ENCODE measurements around the gene NDFIP2.

DNA sequence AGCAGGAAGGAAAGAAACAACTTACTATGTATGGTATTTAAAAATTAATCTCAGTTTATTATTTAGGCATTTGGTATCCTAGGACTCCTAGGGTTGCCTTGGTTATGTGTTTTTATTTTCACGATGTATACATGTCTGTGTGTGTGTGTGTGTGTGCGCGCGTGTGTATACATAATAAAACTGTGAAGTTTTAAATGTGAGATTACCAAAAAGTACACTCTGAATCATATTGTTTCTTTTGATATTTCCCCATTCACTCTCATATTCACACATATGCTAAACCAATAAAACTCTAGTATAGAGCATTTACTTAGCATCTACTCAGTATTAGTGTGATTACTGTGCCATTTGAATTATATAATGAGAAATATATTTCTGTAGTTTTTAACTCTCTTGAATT, 30.8 kb upstream of the NDFIP2 start:
- TF ChIP-seq, protein P1, sequence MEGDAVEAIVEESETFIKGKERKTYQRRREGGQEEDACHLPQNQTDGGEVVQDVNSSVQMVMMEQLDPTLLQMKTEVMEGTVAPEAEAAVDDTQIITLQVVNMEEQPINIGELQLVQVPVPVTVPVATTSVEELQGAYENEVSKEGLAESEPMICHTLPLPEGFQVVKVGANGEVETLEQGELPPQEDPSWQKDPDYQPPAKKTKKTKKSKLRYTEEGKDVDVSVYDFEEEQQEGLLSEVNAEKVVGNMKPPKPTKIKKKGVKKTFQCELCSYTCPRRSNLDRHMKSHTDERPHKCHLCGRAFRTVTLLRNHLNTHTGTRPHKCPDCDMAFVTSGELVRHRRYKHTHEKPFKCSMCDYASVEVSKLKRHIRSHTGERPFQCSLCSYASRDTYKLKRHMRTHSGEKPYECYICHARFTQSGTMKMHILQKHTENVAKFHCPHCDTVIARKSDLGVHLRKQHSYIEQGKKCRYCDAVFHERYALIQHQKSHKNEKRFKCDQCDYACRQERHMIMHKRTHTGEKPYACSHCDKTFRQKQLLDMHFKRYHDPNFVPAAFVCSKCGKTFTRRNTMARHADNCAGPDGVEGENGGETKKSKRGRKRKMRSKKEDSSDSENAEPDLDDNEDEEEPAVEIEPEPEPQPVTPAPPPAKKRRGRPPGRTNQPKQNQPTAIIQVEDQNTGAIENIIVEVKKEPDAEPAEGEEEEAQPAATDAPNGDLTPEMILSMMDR (IDR thresholded peaks at IDR 0.05): no peak
- TF ChIP-seq POLR2AphosphoS5 (IDR thresholded peaks at IDR 0.05) (no peak), EP300 (IDR thresholded peaks at IDR 0.05) (no peak), POLR2A (IDR thresholded peaks at IDR 0.05) (no peak)
